Upper lobe of left lung (tissue), 6 donors: ENCODE data around the gene EMID1. TPM values are rescaled to one million over a fixed set of nuclear protein-coding genes. Genes with fewer than 3 reads are reported as not detected.

Source experiments
- ATAC-seq, 2 donors: fragments of 200-7000 bp; cut with Tn5 transposase; one replicate each; pipeline ENCODE4 v1.9.1; 2022; ENCODE audit warnings: mild to moderate bottlenecking in 2 of 2, moderate library complexity in 2 of 2; ENCODE audit not compliant: low FRiP score in 2 of 2
- DNase-seq, 2 donors: peaks; one replicate each; pipeline ENCODE4 v3.0.0-alpha.2; 2019 to 2020
- H3K27ac ChIP-seq, 4 donors: fragments of 200-600 bp; sonication (generic); one replicate each; pipeline ENCODE4 v1.5.1; 2016 to 2019
- H3K27me3 ChIP-seq, 4 donors: fragments of 200-600 bp; sonication (generic); one replicate each; pipeline ENCODE4 v1.5.1; 2017 to 2019
- H3K36me3 ChIP-seq, 4 donors: fragments of 200-600 bp; sonication (generic); one replicate each; pipeline ENCODE4 v1.5.1; 2016 to 2019
- H3K4me1 ChIP-seq, 4 donors: fragments of 200-600 bp; sonication (generic); one replicate each; pipeline ENCODE4 v1.5.1; 2018 to 2019
- H3K4me3 ChIP-seq, 4 donors: fragments of 200-600 bp; sonication (generic); one replicate each; pipeline ENCODE4 v1.5.1; 2017 to 2019; ENCODE audit warnings: mild to moderate bottlenecking in 2 of 4, moderate library complexity in 1 of 4
- H3K9me3 ChIP-seq, 4 donors: fragments of 200-600 bp; sonication (generic); one replicate each; pipeline ENCODE4 v1.5.1; 2018 to 2019
- CTCF ChIP-seq, 6 experiments: fragments of 450-650 bp in 4 of 6; fragments of 200-600 bp in 2 of 6; sonication (generic) in 2 of 6; IDR thresholded peaks; one replicate each; pipeline ENCODE4 v1.5.1; 2016 to 2019; ENCODE audit warnings: antibody characterized with exemption in 6 of 6
- EP300 ChIP-seq, 4 donors: sonication (generic); formaldehyde crosslinking; IDR thresholded peaks; one replicate each; pipeline ENCODE4 v1.5.1; 2017; ENCODE audit warnings: antibody characterized with exemption in 4 of 4, control low read depth in 2 of 4
- POLR2A ChIP-seq, 4 donors: fragments of 450-650 bp; IDR thresholded peaks; one replicate each; pipeline ENCODE4 v1.5.1; 2016 to 2017; ENCODE audit warnings: antibody characterized with exemption in 4 of 4, mild to moderate bottlenecking in 2 of 4
- POLR2AphosphoS5 ChIP-seq, 2 donors: sonication (generic); formaldehyde crosslinking; IDR thresholded peaks; one replicate each; pipeline ENCODE4 v1.5.1; 2017; ENCODE audit warnings: antibody characterized with exemption in 2 of 2
- WGBS, 2 donors: methylation state at CpG; one replicate each; pipeline ENCODE4 v1.1.5; 2017 to 2018; 5-methylcytosine and 5-hydroxymethylcytosine counted together
- total RNA-seq, 6 donors: library from RNA; depleted of rRNA in 4 of 6; stranded (reverse); fragments of >200 nt in 4 of 6; gene quantifications; one replicate each; pipeline versions ENCODE4 v1.1.0 to v1.2.1, GENCODE V29; 2016 to 2021
- donor health status: DM: no; HTN: no; CAD: no; lungs with moderate emphysema.
- donor health status: DM: no; HTN: yes; CAD: no; lungs with severe emphysema.

Gene EMID1
- total RNA-seq, 6 donors from 2014 or later = 2.1 to 31.6 (median 8.4) TPM

- Histone ChIP-seq H3K9me3 (peaks cover 0 to 4% (median 2%) of the 10 kb centered on the region in 4 donors), H3K27me3 (no peaks in the 10 kb centered on the region), H3K4me1 (no peaks in the 10 kb centered on the region), H3K4me3 (no peak overlapping the region), H3K27ac (no peak overlapping the region), H3K36me3 (no peaks in the 10 kb centered on the region)
- no peak for TF ChIP-seq CTCF (IDR thresholded peaks at IDR 0.05)
- no peak for TF ChIP-seq POLR2AphosphoS5 (IDR thresholded peaks at IDR 0.05)
- no peak for TF ChIP-seq POLR2A (IDR thresholded peaks at IDR 0.05)
- no peak for TF ChIP-seq EP300 (IDR thresholded peaks at IDR 0.05)
- DNase-seq (no peak), ATAC-seq (no peak)
- 90 to 91% methylated on average over 8 of the region's 8 CpGs for WGBS, 2 donors
Measured at GRCh38 chr22:29190051-29190450, 15.6 kb upstream of the EMID1 start.

- Histone ChIP-seq H3K27me3 (no peaks in the 10 kb centered on the region), H3K27ac (no peak overlapping the region), H3K4me3 (no peak overlapping the region), H3K9me3 (peaks cover 0 to 4% (median 2%) of the 10 kb centered on the region in 4 donors), H3K4me1 (peaks cover 0 to 7% (median 3%) of the 10 kb centered on the region in 4 donors), H3K36me3 (no peaks in the 10 kb centered on the region)
- WGBS, 2 donors = 86 to 89% methylated on average over 10 of the region's 10 CpGs
- TF ChIP-seq POLR2A (IDR thresholded peaks at IDR 0.05) (no peak), POLR2AphosphoS5 (IDR thresholded peaks at IDR 0.05) (no peak)
- ATAC-seq = no peak
- no peak for DNase-seq
Measured at GRCh38 chr22:29190918-29191317, 14.8 kb upstream of the EMID1 start.

GRCh38 chr22:29193021-29193420 lies 12.7 kb upstream of the EMID1 start:
- H3K9me3 ChIP-seq = peaks cover 0 to 4% (median 2%) of the 10 kb centered on the region in 4 donors
- TF ChIP-seq POLR2A (IDR thresholded peaks at IDR 0.05) = no peak
- peaks cover 0 to 9% (median 4%) of the 10 kb centered on the region in 4 donors for H3K4me1 ChIP-seq
- WGBS, 2 donors = 92 to 94% methylated on average over 8 of the region's 8 CpGs
- H3K4me3 ChIP-seq = no peak overlapping the region
- no peaks in the 10 kb centered on the region for H3K36me3 ChIP-seq
- ATAC-seq = peak in 1 of 2 donors; percentile 71
- DNase-seq = no peak
- no peak overlapping the region for H3K27ac ChIP-seq
- no peaks in the 10 kb centered on the region for H3K27me3 ChIP-seq

- peaks cover 0 to 4% (median 2%) of the 10 kb centered on the region in 4 donors for H3K9me3 ChIP-seq
- peaks cover 0 to 9% (median 4%) of the 10 kb centered on the region in 4 donors for H3K4me1 ChIP-seq
- WGBS, 2 donors = 83 to 91% methylated on average over 2 of the region's 2 CpGs
- no peak for ATAC-seq
- DNase-seq = no peak
- H3K36me3 ChIP-seq = no peaks in the 10 kb centered on the region
- no peak for TF ChIP-seq CTCF (IDR thresholded peaks at IDR 0.05)
- TF ChIP-seq POLR2AphosphoS5 (IDR thresholded peaks at IDR 0.05) = no peak
- TF ChIP-seq EP300 (IDR thresholded peaks at IDR 0.05) = no peak
- TF ChIP-seq POLR2A (IDR thresholded peaks at IDR 0.05) = no peak
- H3K27me3 ChIP-seq = no peaks in the 10 kb centered on the region
- no peak overlapping the region for H3K27ac ChIP-seq
- no peak overlapping the region for H3K4me3 ChIP-seq
Measured at GRCh38 chr22:29194184-29194583, 11.5 kb upstream of the EMID1 start.

GRCh38 chr22:29195118-29195963 lies 10.4 kb upstream of the EMID1 start:
- H3K27ac ChIP-seq = peak overlapping the region in 3 of 4 donors; percentile 34 to 71 (median 40)
- ATAC-seq (peak in 1 of 2 donors; percentile 6), DNase-seq (no peak)
- WGBS, 2 donors = 61 to 63% methylated on average over 6 to 8 of the region's 8 CpGs
- H3K4me1 ChIP-seq = peaks cover 0 to 9% (median 4%) of the 10 kb centered on the region in 4 donors
- no peaks in the 10 kb centered on the region for H3K27me3 ChIP-seq
- no peaks in the 10 kb centered on the region for H3K36me3 ChIP-seq
- H3K9me3 ChIP-seq = peaks cover 0 to 4% (median 2%) of the 10 kb centered on the region in 4 donors
- H3K4me3 ChIP-seq = no peak overlapping the region
- no peak for TF ChIP-seq POLR2A (IDR thresholded peaks at IDR 0.05)
- TF ChIP-seq POLR2AphosphoS5 (IDR thresholded peaks at IDR 0.05) = no peak
- no peak for TF ChIP-seq CTCF (IDR thresholded peaks at IDR 0.05)
- no peak for TF ChIP-seq EP300 (IDR thresholded peaks at IDR 0.05)
